Skin epidermis (tissue), 12 donors: ENCODE measurements around the gene TAF5L.
"Not testable (repeated sequence)": the region's sequence is repeated elsewhere in the genome, so short reads cannot be mapped to it uniquely, and the experiment has no call there.

Experiments used
- H3K27ac ChIP-seq, 21 experiments: fragments of 200-600 bp; sonication (generic) in 11 of 21; one replicate each; pipeline ENCODE4 v1.5.0; 2020; ENCODE audit warnings: mild to moderate bottlenecking in 3 of 21, inconsistent platforms in 2 of 21, moderate library complexity in 2 of 21
- H3K4me3 ChIP-seq, 7 experiments: fragments of 200-600 bp; sonication (generic) in 2 of 7; one replicate each; pipeline ENCODE4 v1.5.0; 2020; ENCODE audit warnings: inconsistent platforms in 2 of 7, mild to moderate bottlenecking in 2 of 7, moderate library complexity in 1 of 7

TAF5L gene

DNA sequence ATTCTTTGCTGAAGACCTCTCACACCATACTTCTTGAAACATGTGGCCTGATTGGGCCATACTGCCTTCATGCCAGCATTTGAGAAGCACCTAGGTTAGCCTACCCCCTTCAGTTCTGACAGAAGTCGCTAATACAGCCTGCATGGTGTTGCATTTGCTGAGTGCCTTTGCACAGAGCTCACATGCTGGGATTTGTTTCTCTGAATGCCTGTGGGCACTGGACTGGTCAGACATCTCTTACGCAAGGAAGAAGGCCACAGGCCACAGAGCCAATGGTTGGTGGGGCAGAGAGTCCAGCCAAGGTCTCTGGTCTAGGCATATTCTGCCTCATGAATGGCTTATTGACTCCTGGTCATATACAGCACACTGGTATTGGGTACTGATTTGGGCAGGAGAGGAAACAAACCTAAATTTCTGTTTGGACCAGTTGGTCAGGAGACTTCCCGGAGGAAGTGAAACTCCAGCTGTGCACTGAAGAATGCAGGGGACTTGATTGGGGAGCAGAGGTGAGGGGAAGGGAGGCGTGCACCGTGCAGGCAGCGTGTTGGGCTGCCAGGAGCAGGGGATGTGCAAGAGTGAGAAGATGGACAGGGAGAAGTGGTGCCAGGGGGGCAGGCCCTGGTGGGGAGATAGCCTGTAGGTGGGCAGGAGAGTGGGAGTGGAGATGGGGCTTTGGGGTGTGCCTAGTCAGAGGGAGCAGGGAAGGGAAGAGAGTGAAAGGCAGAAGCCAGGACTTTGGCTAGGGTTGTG, 18.2 kb upstream of the TAF5L start:
- H3K4me3 ChIP-seq = no peak overlapping the region
- H3K27ac ChIP-seq = no peak overlapping the region

DNA sequence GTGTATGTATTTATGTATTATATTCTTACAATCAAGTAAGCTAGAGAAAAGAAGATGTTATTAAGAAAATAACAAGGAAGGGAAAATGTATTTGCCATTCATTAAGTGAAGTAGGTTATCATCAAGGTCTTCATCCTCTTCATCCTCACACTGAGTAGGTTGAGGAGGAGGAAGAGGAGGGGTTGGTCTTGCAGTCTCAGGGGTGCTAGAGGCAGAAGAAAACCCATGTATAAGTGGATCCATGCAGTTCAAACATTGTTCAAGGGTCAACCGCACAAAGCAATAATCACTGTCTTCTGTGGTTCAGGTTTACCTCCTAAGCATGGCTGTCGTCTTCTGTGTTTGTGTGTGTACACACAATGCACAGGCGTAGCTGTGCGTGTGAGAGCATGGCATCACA, 17.0 kb upstream of the TAF5L start:
- no peak overlapping the region for H3K27ac ChIP-seq
- no peak overlapping the region for H3K4me3 ChIP-seq

DNA sequence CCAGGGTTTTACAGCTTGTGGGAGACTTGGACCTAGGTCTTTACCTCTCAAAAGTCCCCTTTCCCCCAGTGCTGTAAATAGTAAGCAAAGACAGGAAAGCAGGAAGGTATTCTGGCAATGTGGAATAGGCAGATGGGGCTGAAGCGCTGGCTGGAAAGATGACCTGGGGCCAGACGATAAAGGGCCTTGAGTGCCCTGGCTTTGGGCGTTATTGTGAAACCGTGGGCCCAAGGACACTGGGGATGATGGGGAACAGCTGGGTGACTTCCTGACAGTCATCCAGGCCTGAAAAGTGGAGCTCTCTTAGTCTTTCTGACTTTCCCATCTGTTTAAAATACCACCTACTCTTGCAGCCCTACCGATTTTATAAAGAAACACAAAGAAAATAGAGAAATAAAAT, 16.5 kb upstream of the TAF5L start:
- no peak overlapping the region for H3K27ac ChIP-seq
- no peak overlapping the region for H3K4me3 ChIP-seq

DNA sequence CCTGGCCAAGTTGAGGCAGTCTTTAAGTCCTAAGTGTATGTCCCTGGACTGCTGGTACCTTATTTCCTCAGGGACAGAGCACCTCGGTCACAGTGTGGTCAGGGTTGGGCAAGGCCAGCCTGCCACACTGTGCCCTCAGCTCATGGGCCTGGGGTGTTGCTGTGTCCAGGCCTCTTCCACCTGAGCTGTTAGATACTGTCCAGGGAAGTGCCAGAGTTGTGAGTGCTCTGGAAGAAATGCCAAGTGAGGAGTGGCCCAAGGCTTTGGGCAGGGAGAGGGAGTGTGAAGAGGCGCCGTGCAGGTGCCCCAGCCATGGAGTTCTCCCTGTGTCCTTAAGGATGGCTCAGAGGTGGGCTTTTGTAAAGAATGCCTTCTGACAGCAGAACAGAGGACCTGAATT, 15.4 kb upstream of the TAF5L start:
- Histone ChIP-seq H3K4me3 (no peak overlapping the region), H3K27ac (no peak overlapping the region)

DNA sequence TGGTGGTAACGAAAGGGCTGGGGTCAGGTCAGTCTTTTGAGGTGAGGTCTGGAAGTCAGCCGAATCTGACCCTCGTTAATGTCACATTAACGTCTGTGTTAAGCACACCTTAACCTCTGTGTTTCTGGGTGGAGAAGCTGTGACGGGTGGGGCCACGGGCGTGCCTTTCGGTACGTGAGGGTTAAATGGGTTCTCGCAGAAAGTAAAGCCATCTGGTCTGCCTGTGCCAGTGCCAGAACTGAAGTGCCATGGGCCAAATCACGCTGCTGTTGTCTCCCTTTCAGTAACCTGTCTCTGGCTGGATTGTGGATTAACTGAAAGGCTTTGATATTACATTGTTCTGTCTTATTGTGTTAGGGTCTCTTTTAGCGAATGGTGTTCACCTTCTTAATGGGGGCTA, 14.5 kb upstream of the TAF5L start:
- H3K27ac ChIP-seq = no peak overlapping the region
- no peak overlapping the region for H3K4me3 ChIP-seq

DNA sequence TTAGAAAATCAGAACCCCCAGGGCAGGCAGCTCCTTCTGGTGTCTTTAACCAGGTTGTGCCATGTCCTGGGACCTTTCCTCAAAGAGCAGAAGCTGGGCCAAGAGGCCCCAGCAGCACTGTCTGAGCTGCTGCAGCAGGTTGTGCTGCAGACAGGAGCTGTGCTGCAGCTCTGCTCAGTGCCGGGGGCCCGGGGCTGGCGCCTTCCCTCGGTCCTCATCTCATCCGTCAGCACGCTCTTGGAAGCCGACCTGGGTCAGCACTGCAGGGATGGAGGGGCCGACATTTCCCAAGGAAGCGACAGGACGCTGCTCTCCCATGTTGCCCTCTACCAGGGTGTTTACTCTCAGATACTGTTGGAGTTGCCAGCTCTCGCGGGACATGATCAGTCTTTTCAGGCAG, 11.8 kb upstream of the TAF5L start:
- no peak overlapping the region for H3K27ac ChIP-seq
- H3K4me3 ChIP-seq = no peak overlapping the region

DNA sequence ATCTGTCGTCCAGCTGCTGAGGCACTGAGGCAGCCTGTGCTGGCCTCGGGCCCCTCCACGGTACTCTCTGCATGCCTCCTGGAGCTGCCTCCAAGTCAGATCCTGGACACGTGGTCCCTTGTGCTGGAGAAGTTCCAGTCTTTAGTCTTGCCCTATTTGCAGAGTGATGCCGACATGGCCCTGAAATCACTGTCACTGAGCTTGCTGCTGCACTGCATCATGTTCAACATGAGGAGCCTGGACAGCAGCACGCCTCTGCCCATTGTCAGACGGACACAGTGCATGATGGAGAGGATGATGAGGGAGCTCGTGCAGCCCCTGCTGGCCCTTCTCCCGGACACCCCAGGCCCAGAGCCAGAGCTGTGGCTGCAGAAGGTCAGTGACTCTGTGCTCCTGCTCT, 10.1 kb upstream of the TAF5L start:
- H3K27ac ChIP-seq = no peak overlapping the region
- no peak overlapping the region for H3K4me3 ChIP-seq

DNA sequence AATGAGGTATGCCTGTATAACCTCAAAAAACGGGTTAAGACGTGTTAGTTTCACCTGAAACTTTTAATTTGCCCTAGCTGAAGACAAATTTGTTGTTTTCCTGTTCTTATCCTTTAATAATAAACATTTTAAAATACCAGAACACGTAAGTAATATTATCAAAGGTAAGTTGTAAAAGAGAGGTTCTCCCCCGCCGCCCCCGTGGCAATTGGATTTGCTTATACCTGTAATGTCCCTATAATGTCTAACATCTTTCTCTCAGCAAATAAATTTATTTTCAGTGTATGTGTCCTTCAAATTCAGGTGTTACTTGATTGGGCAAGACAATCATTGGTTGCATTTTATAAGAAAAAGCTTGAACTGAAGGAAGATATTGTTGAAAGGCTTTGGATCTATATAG, 6.0 kb upstream of the TAF5L start:
- no peak overlapping the region for H3K27ac ChIP-seq

DNA sequence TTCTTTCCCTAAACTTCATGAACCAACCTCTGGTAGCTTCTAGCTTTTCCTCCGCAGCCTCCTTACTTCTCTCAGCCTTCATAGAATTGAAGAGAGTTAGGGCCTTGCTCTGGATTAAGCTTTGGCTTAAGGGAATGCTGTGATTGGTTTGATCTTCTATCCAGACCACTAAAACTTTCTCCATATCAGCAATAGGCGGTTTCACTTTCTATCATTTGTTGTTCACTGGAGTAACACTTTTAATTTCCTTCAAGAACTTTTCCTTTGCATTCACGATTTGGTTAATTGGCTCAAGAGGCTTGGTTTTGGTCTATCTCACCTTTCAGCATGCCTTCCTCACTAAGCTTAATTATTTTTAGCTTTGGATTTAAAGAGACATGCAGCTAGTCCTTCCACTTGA, 5.2 kb upstream of the TAF5L start:
- Histone ChIP-seq H3K4me3 (no peak overlapping the region), H3K27ac (no peak overlapping the region)

More for the DNA sequence above, 6.0 kb upstream of the TAF5L start:
- no peak overlapping the region for H3K4me3 ChIP-seq

DNA sequence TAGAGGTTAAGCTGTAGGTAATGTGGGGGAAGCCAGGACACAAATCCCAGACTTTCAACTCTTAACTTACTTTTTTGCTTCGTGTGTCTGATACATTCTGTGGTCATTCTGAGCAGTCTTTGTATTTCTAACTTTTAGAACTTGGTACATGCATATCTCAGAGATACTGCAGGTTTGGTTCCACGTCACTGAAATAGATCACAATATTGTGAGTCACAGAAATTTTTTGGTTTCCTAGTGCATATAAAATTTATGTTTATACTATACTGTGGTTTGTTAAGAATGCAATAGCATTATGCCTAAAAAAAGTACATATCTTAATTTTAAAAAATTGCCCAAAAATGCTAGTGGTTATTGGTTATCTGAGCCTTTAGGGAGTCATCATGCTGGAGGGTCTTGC, 3.3 kb upstream of the TAF5L start:
- Histone ChIP-seq H3K27ac (no peak overlapping the region), H3K4me3 (no peak overlapping the region)

DNA sequence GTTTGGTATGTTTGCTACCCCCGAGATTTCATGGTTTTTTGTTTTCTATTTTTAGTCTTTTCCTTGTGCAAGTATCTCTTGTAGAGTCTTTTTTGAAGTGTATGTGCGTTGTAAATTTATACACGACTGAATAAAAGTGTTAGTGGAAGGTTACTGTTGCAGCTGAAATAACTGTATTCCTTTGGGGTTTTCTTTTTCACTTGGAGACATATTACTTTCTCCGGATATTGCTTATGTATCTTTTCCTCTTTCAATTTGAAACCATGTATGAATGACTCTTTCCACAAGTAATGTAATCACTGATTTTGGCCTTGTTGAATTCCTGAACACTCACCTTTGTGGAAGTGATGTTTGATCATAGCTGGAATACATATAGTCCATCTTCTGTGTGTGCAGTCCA, 1.1 kb upstream of the TAF5L start:
- Histone ChIP-seq H3K27ac (peak overlapping the region in 7 of 21 experiments; percentile 80 to 94 (median 93)), H3K4me3 (peak overlapping the region in 6 of 7 experiments; percentile 84 to 99 (median 98))

DNA sequence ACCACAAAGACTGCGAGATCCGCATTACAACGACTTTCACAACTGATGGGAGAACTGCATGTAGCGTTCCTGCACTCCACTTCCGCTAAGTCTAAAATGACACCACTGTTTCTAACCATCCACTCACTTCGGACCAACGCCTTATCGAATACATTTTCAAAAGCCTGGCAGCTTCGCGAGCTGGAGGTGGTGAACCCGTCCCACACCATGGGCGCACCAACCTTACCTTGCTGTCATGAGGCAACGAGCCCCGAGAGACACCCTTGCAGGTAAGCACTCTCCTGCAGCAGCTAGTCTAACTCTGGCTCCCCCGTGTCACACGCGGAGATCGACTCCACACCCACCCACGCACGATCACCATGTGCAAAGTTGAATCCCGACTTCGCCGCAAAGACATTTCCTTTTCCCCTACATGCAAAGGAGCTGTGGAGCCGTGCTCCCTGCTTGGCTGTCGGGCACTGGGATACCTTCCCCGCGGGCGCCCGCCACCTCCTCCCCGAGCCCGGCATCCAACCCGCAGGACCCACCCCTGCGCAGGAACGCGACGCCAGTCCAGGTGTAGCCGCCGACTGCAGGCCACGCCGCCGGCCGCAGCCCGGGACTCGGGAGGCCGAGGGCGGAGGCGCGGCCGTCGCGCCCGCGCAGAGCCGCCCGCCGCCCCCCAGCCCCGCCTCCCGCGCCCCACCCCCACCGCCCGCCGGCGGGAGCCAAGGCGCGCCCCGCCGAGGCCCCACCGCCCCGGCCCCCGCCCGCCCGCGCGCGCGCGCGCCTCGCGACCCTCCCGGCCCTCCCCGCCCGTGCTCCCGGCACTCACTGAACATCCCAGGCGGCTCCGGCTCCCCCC, 629 bp downstream of the TAF5L start:
- Histone ChIP-seq H3K4me3 (peak overlapping the region; percentile 71 to 99 (median 97)), H3K27ac (peak overlapping the region; percentile 74 to 94 (median 89))

DNA sequence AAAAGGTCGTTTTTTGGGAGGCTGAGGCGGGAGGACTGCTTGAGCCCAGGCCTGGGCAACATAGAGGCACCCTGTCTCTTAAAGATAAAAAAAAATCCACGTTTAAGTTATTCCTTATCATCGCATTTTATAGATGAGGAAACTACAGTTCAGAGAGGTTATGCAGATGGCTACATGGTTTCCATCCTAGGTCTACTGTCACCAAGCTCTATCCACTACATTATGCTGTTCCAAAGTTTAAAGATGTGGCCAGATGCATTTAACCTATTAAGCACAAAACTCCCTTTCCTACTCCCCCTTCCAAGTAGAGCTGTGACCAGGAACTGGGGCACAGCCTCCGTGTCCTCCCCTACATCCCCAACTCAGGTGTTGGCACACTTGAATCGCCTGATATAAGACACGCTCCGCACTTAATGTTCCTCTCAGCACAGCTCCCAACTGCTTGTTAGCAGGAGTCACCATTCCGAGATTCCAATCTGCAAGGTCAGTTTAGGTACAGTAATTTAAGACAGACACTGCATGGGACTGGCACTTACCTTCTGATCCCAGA, 1.3 kb downstream of the TAF5L start:
- Histone ChIP-seq H3K4me3 (peak overlapping the region; percentile 71 to 99 (median 97)), H3K27ac (peak overlapping the region in 9 of 21 experiments; percentile 4 to 93 (median 79))

DNA sequence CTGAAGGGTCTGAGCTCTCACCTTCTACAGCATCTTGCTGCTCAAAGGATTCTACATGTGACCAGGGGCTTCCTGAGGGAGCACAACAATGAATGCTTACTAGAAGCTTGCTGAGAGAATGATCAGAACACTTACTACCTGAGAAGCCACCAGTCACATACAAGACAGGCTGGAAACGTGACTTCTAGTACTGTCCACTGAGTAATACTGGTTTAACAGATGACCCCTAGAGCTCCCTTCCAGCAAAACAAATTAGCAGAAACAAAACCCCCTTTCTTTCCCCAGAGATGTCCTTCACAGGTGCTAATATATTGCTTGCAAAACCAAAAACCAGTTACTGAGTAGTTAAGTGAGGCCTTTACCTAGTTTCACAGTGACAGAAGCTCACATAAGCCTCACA, 2.1 kb downstream of the TAF5L start:
- Histone ChIP-seq H3K27ac (no peak overlapping the region), H3K4me3 (no peak overlapping the region)

DNA sequence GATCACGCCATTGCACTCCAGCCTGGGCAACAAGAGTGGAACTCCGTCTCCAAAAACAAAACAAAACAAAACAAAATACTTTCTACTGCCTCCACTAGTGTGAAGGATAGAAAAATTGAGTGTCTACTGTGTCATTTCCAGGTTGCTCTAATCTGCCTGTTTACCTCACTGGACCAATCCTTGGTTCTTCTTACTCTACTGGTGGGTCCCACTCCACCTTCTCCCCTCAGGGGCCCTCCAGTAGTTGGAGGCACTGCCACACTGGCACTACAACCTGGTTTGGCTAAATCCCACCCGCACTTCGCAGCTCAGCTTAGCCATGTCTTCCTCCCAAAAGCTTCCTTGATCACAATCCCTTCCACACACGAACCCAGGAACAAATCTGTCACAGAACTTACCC, 2.7 kb downstream of the TAF5L start:
- no peak overlapping the region for H3K27ac ChIP-seq
- no peak overlapping the region for H3K4me3 ChIP-seq

DNA sequence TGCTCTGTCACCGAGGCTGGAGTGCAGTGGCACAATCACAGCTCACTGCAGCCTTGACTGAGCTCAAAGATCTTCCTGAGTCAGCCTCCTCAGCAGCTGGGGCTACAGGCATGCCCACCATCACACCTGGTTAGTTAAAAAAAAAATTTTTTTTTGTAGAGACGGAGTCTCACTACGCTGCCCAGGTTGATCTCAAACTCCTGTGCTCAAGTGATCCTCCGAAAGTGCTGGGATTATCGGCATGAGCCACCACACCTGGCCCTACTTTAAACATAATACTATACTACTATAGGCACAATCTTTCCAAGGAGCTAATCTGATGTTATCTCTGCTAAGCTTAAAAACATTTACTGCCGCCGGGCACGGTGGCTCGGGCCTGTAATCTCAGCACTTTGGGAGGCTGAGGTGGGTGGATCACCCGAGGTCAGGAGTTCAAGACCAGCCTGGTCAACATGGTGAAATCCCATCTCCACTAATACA, 3.2 kb downstream of the TAF5L start:
- H3K27ac ChIP-seq, H3K4me3 ChIP-seq: not testable (repeated sequence)

DNA sequence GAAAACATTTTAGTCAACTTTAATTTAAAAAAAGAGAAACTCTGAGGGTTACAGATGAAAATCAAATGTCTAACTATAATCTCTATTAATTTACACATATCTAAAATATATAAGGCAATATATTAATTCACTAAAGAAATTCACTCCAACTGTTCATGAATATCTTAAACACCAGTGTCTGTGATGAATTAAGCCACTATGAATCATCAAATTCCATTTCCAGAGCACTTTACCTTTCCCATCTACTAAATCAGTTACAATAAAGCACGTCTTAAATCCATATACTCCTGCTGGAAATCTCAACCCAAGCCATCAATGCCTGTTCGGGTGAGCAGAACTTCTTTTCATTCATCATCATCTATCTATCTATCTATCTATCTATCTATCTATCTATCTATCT, 4.3 kb downstream of the TAF5L start:
- no peak overlapping the region for H3K27ac ChIP-seq
- H3K4me3 ChIP-seq = no peak overlapping the region

DNA sequence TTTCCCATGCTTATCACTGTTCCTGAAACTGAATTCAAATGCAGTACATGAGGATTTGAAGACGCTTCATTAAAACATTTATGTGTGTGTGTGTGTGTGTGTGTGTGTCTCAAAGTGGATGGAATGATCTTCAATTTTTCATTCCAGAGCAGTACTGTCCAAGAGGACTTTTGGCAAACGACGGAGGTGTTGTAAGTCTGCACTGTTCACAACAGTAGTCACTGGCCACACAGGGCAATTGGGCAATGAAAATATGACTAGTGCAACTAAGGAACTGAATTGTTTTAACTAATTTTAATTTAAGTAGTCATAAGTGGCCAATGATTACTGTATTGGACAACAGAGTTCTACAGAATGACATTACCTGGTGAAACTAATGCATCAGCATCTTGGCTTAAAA, 5.0 kb downstream of the TAF5L start:
- Histone ChIP-seq H3K4me3 (no peak overlapping the region), H3K27ac (no peak overlapping the region)

DNA sequence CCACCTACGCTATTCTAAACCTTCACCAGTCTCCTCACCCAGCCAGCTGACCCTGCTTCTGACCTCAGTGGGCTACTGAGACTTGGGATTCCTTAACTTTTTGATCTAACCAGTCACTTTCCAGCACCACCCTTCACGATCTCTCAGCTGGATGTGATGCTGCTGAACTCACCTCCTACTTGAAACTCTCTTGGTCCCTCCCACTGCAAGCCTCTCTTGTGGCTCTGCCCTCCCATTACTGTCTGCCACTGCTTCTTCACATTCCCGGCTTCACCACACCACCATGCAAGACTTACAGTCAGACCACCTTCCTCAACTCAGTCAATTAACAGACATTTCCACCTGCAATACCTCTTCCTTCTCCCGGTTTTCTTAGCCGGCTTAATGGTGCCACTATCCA, 6.3 kb downstream of the TAF5L start:
- no peak overlapping the region for H3K27ac ChIP-seq
- H3K4me3 ChIP-seq = no peak overlapping the region

DNA sequence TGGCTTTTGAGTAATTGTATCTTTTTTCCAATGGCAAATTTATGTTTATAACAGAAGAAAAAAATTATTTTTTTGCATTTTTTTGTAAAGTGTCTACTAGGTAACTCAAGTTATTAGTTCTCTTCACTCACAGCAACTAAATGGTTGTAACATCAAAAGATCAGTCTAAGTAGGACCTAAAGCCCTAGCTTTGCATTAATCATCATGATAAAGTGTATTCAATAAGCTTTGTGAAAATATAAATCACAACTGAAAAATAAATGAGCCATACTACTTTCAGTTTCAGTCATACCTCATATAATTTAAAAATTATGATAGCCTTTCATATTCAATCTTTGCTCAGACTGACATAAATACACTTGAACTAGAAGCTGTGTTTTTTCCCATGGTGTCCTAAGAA, 6.9 kb downstream of the TAF5L start:
- Histone ChIP-seq H3K27ac (no peak overlapping the region), H3K4me3 (no peak overlapping the region)
